Omental fat pad (tissue), 4 donors: ENCODE measurements around the gene PALM3. TPM values are rescaled to one million over a fixed set of nuclear protein-coding genes. Genes with fewer than 3 reads are reported as not detected.
A peak's percentile ranks its signal among the peaks of the same experiment; 100 is the strongest.

ENCODE experiments used
- ATAC-seq: fragments of 150-250 bp; one replicate; pipeline ENCODE4 v1.9.1; 2016; ENCODE audit warnings: mild to moderate bottlenecking, moderate library complexity; ENCODE audit not compliant: low FRiP score
- DNase-seq: peaks from one replicate; pipeline ENCODE4 v3.0.0-alpha.2; 2019; ENCODE audit warnings: low spot score
- total RNA-seq, 4 donors: library from RNA; depleted of rRNA; stranded (reverse); fragments of >200 nt; gene quantifications; one replicate each; pipeline ENCODE4 v1.1.0, GENCODE V29; 2016
- TF ChIP-seq, protein P1 (sequence below), 3 donors: fragments of 450-650 bp; IDR thresholded peaks; one replicate each; pipeline ENCODE4 v1.5.1; 2016 to 2017; ENCODE audit warnings: antibody characterized with exemption in 3 of 3, mild to moderate bottlenecking in 3 of 3, moderate library complexity in 2 of 3

PALM3 gene
- total RNA-seq, 4 donors from 2014 or later: not detected

DNA sequence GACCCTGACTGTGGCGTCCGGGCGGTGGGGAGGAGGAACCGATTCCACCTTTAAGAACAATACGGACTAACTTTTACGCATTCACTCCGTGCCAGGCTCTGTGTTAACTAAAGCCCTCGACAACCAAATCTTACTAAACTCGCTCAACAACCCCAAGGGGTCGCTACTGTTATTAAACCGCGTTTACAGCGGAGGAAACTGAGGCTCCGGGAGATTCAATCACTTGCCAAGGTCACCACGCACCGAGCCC lies 27.5 kb upstream of the PALM3 start:
- DNase-seq (no peak), ATAC-seq (no peak)
- TF ChIP-seq, protein P1, sequence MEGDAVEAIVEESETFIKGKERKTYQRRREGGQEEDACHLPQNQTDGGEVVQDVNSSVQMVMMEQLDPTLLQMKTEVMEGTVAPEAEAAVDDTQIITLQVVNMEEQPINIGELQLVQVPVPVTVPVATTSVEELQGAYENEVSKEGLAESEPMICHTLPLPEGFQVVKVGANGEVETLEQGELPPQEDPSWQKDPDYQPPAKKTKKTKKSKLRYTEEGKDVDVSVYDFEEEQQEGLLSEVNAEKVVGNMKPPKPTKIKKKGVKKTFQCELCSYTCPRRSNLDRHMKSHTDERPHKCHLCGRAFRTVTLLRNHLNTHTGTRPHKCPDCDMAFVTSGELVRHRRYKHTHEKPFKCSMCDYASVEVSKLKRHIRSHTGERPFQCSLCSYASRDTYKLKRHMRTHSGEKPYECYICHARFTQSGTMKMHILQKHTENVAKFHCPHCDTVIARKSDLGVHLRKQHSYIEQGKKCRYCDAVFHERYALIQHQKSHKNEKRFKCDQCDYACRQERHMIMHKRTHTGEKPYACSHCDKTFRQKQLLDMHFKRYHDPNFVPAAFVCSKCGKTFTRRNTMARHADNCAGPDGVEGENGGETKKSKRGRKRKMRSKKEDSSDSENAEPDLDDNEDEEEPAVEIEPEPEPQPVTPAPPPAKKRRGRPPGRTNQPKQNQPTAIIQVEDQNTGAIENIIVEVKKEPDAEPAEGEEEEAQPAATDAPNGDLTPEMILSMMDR (IDR thresholded peaks at IDR 0.05): no peak

DNA sequence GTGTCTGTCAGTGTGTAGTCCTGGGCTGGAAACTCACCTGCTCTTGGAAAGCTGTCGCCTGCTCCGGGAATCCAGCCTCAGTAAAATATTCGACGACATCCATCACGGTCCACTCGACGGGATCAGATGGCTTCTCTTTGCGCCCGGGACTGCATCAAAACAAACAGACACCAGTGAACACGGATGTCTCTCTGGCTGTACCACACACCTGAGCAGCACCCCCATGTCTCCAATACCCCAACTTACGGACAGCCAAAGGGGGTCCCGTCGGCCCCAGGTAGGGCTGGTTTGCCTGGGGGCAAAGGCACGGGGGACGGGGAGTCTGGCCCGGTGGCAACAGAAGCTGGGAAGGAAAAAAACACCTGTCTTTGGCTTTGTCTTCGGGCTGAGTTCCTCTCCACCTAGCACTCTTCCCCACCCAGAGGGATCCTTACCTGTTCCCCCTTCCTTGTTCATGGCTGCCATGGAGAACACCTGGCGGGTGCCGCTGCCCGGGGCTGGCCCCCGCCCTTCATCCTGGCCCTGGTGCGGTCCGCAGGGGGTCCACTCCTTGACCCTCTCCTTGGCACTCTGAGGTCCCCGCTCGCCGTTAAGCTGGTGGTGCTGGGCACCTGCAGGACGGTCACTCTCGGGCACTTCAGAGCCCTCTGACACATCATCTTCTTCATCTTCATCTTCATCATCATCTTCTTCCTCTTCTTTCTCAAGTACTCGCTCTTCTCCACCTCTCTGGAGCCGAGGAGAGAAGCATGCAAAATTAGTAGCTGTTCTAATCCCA lies 26.9 kb upstream of the PALM3 start:
- TF ChIP-seq, protein P1 (IDR thresholded peaks at IDR 0.05): no peak
- ATAC-seq (no peak), DNase-seq (no peak)

DNA sequence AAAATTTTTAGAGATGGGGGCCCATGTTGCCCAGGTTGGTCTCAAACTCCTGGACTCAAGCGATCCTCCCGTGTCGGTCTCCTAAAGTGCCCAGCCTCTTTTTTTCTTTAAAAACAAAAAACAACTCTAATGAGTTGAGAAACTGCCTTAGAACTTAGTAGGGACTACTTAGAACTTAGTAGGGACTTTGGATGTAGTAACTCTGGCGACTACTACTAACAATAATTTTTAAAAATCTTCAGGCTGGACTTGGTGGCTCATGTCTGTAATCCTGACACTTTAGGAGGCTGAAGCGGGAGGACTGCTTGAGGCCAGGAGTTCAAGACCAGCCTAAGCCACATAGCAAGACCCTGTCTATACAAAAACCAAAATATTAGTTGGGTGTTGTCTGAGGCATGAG lies 24.2 kb upstream of the PALM3 start:
- ATAC-seq (no peak), DNase-seq (no peak)
- TF ChIP-seq, protein P1 (IDR thresholded peaks at IDR 0.05): no peak

DNA sequence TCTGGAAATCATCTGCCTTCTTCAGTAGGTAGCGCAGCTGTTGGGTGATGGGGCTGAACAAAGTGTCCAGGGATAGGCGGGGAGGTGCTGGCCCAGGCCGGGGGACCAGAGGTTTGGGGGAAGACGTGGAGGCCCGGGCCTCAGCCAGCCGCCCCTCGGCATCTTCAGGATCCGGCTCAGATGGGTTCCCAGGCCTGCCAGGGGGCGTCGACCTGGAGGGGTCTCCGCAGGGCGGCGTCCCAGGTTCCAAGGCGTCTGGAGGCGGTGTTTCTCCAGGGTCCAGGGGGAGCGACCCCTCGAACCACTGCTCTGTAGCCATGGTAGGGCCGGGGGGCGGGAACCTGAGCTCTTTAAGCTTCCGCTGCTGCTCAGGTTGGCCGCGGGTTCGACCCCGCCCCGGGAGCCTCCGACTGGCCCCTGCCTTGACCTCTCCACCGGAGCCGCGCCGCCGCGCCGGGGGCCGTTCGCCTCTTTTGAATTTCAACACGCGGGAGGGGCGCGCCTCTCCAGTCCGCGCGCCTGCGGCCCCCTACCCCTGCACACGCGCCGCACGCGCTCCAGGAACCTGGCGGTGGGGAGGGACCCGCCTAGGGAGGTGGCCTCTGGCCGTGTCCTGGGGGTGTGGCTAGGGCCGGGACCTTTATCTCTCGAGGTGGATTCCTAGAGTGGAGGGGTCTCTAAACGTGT lies 23.6 kb upstream of the PALM3 start, which contains the start of gene C19orf67:
C19orf67 (minus strand) TSS at position 475 of the 687 bp plus-strand sequence; CDS start at position 319, 156 bp downstream.
- TF ChIP-seq, protein P1 (IDR thresholded peaks at IDR 0.05): no peak
- no peak for ATAC-seq

DNA sequence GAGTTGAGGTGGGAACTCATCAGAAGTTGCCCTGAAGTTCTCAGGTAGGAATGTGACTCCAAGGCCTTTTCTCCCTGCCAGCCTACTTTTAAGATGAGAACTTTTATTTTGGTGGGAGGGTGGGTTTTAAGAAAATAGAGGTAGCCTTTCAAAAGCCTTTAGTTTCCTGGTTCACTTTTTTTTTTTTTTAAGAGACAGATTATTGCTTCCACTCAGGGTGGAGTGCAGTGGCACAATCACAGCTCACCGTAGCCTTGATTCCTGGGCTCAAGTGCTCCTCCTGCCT lies 20.7 kb upstream of the PALM3 start:
- ATAC-seq (no peak), DNase-seq (no peak)
- TF ChIP-seq, protein P1 (IDR thresholded peaks at IDR 0.05): no peak

More for the DNA sequence above, 23.6 kb upstream of the PALM3 start, which contains the start of gene C19orf67:
- DNase-seq: no peak

DNA sequence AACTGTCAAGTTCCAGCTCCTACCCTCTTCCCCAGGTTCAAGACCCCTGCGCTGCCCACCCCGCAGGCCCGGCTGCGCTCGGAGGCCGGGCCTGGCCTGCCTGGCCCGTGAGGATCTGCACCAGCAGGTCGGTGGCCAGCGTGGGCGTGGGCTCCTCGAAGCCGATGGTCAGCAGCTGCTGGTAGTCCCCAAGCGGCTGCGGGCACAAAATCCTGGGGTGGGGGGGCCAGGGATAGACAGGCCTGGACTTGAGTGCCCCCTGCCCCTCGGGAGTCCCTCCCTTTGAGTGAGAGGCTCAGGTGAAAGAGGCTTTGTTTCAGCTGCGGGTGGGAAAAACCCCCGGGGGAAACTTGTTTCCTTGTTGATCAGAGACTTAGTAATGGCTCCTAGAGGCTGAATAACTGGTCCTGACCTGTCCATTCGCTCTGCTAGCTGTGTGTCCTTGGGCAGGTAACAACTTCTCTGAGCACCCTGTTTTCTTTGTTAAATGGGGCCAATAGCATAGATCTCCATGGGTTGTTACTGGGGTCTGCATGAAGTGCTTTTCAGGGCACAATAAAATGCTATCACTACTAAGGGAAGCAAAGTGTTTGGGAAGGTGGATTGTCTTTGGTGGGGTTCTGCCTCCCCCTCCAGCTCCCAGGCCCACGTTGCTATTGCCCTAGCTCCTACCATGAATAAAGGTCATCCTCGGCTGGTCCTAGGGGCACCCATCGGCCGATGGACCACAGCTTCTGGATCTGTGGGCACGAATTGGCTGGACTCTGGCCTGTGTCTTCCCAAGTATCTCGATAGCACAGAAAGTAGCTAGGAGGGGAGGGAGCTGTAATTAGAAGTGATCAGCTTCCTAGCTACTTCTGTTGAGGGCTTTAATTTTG lies 20.2 kb upstream of the PALM3 start:
- TF ChIP-seq, protein P1 (IDR thresholded peaks at IDR 0.05): no peak
- DNase-seq (no peak), ATAC-seq (peak; percentile 40)
